Mucosa of stomach (tissue), 1 donor: ENCODE measurements around the gene PCDHGA12.
"Not testable (repeated sequence)": the region's sequence is repeated elsewhere in the genome, so short reads cannot be mapped to it uniquely, and the experiment has no call there.

Experiments
- H3K27me3 ChIP-seq: one replicate; pipeline ENCODE4 v1.7.0; 2013; ENCODE audit warnings: mild to moderate bottlenecking, low read length; ENCODE audit not compliant: control insufficient read depth, insufficient read depth
- H3K36me3 ChIP-seq: one replicate; pipeline ENCODE4 v1.7.0; 2013; ENCODE audit warnings: low read length; ENCODE audit not compliant: control insufficient read depth, insufficient read depth
- H3K4me1 ChIP-seq: one replicate; pipeline ENCODE4 v1.7.0; 2013; ENCODE audit warnings: mild to moderate bottlenecking, low read length; ENCODE audit not compliant: control insufficient read depth, insufficient read depth
- H3K4me3 ChIP-seq: one replicate; pipeline ENCODE4 v1.7.0; 2013; ENCODE audit warnings: low read length
- H3K9ac ChIP-seq: one replicate; pipeline ENCODE4 v1.7.0; 2013; ENCODE audit warnings: mild to moderate bottlenecking, low read length, moderate library complexity
- H3K9me3 ChIP-seq: one replicate; pipeline ENCODE4 v1.7.0; 2013; ENCODE audit warnings: mild to moderate bottlenecking, low read length, moderate library complexity; ENCODE audit not compliant: control insufficient read depth
- donor health status: Pancreatic carcinoma.

PCDHGA12 gene

GRCh38 chr5:141413540-141414069 is 16.7 kb upstream of the PCDHGA12 start:
- Histone ChIP-seq H3K9me3 (peaks cover 41% of the 10 kb centered on the region), H3K27me3 (peaks cover 17% of the 10 kb centered on the region), H3K4me1 (no peaks in the 10 kb centered on the region), H3K36me3 (no peaks in the 10 kb centered on the region), H3K9ac (peak overlapping the region; percentile 56), H3K4me3 (peak overlapping the region; percentile 54)

- not testable (repeated sequence) for H3K4me3 ChIP-seq, H3K4me1 ChIP-seq, H3K9ac ChIP-seq, H3K36me3 ChIP-seq
- Histone ChIP-seq H3K27me3 (peaks cover 12% of the 10 kb centered on the region), H3K9me3 (peaks cover 42% of the 10 kb centered on the region)
Observed at GRCh38 chr5:141414548-141415274, 15.6 kb upstream of the PCDHGA12 start.

- not testable (repeated sequence) for H3K4me1 ChIP-seq, H3K9ac ChIP-seq, H3K36me3 ChIP-seq, H3K4me3 ChIP-seq, H3K27me3 ChIP-seq
- H3K9me3 ChIP-seq: peaks cover 41% of the 10 kb centered on the region
Observed at GRCh38 chr5:141415275-141415618, 15.1 kb upstream of the PCDHGA12 start.

GRCh38 chr5:141417494-141418172 is 12.7 kb upstream of the PCDHGA12 start, which contains the start of gene PCDHGB7:
TSS of gene PCDHGB7 (plus strand) at chr5:141417677. CDS start at chr5:141417860, 183 bp downstream.
- not testable (repeated sequence) for H3K4me1 ChIP-seq, H3K9ac ChIP-seq, H3K36me3 ChIP-seq
- peak within 1 kb of the TSS; percentile 10 for H3K4me3 ChIP-seq
- H3K27me3 ChIP-seq: peaks cover 11% of the 10 kb centered on the region
- H3K9me3 ChIP-seq: peaks cover 61% of the 10 kb centered on the region

- H3K9ac ChIP-seq: no peak overlapping the region
- no peaks in the 10 kb centered on the region for H3K36me3 ChIP-seq
- H3K27me3 ChIP-seq: peaks cover 13% of the 10 kb centered on the region
- H3K9me3 ChIP-seq: peaks cover 52% of the 10 kb centered on the region
- H3K4me1 ChIP-seq: no peaks in the 10 kb centered on the region
- no peak overlapping the region for H3K4me3 ChIP-seq
Observed at GRCh38 chr5:141419074-141419880, 11.0 kb upstream of the PCDHGA12 start.

- H3K4me3 ChIP-seq: no peak within 1 kb of the TSS
- peaks cover 46% of the 10 kb centered on the region for H3K9me3 ChIP-seq
- no peaks in the 10 kb centered on the region for H3K36me3 ChIP-seq
- no peak within 1 kb of the TSS for H3K9ac ChIP-seq
- no peaks in the 10 kb centered on the region for H3K4me1 ChIP-seq
- H3K27me3 ChIP-seq: peaks cover 13% of the 10 kb centered on the region
Observed at GRCh38 chr5:141420855-141421488, 9.3 kb upstream of the PCDHGA12 start, which contains the start of gene PCDHGA11. TSS of gene PCDHGA11 (plus strand) at chr5:141421051. CDS start at chr5:141421228, 177 bp downstream.

- Histone ChIP-seq H3K27me3 (peaks cover 13% of the 10 kb centered on the region), H3K4me1 (no peaks in the 10 kb centered on the region), H3K4me3 (no peak overlapping the region), H3K9me3 (peaks cover 46% of the 10 kb centered on the region), H3K36me3 (no peaks in the 10 kb centered on the region), H3K9ac (no peak overlapping the region)
Observed at GRCh38 chr5:141421489-141421855, 8.8 kb upstream of the PCDHGA12 start.

- Histone ChIP-seq H3K4me1 (no peaks in the 10 kb centered on the region), H3K4me3 (no peak overlapping the region)
Observed at GRCh38 chr5:141422742-141423291, 7.5 kb upstream of the PCDHGA12 start.

GRCh38 chr5:141427783-141428426 is 2.4 kb upstream of the PCDHGA12 start:
- no peaks in the 10 kb centered on the region for H3K36me3 ChIP-seq
- H3K4me3 ChIP-seq: peak overlapping the region; percentile 7
- H3K27me3 ChIP-seq: peaks cover 21% of the 10 kb centered on the region
- no peak overlapping the region for H3K9ac ChIP-seq
- H3K4me1 ChIP-seq: no peaks in the 10 kb centered on the region
- H3K9me3 ChIP-seq: peaks cover 38% of the 10 kb centered on the region

More at GRCh38 chr5:141422742-141423291, 7.5 kb upstream of the PCDHGA12 start:
- H3K27me3 ChIP-seq: peaks cover 13% of the 10 kb centered on the region
- no peaks in the 10 kb centered on the region for H3K36me3 ChIP-seq
- H3K9ac ChIP-seq: no peak overlapping the region
- H3K9me3 ChIP-seq: peaks cover 52% of the 10 kb centered on the region

GRCh38 chr5:141431286-141431685 is 979 bp downstream of the PCDHGA12 start:
- no peak overlapping the region for H3K9ac ChIP-seq
- H3K27me3 ChIP-seq: peaks cover 16% of the 10 kb centered on the region
- H3K4me1 ChIP-seq: no peaks in the 10 kb centered on the region
- peaks cover 41% of the 10 kb centered on the region for H3K9me3 ChIP-seq
- H3K36me3 ChIP-seq: no peaks in the 10 kb centered on the region
- peak overlapping the region; percentile 38 for H3K4me3 ChIP-seq

GRCh38 chr5:141432308-141432707 is 2.0 kb downstream of the PCDHGA12 start:
- H3K9ac ChIP-seq, H3K4me1 ChIP-seq, H3K36me3 ChIP-seq, H3K4me3 ChIP-seq: not testable (repeated sequence)
- Histone ChIP-seq H3K27me3 (peaks cover 16% of the 10 kb centered on the region), H3K9me3 (peaks cover 39% of the 10 kb centered on the region)
